GM12801 (cell line): ENCODE results near the gene UBXN11.

Experiments used
- CTCF ChIP-seq: IDR thresholded peaks from one replicate; pipeline ENCODE4 v1.5.1; 2011; ENCODE audit warnings: control low read depth; ENCODE audit not compliant: insufficient read length; ENCODE audit errors: extremely low read depth

UBXN11 gene

GRCh38 chr1:26296340-26297056 lies 9.9 kb downstream of the UBXN11 start:
- TF ChIP-seq CTCF, result no peak

- TF ChIP-seq CTCF, result no peak
These were observed 11.0 kb downstream of the UBXN11 start for GRCh38 chr1:26295194-26296138.

GRCh38 chr1:26293911-26294463 lies 12.4 kb downstream of the UBXN11 start:
- TF ChIP-seq CTCF, result no peak

GRCh38 chr1:26291939-26292338 lies 14.5 kb downstream of the UBXN11 start:
- no peak for TF ChIP-seq CTCF

- no peak for TF ChIP-seq CTCF
These were observed 15.0 kb downstream of the UBXN11 start for GRCh38 chr1:26291433-26291832.

GRCh38 chr1:26290882-26291261 lies 15.6 kb downstream of the UBXN11 start:
- no peak for TF ChIP-seq CTCF
